AG09319 (cell line): ENCODE measurements around the gene DCLK2.

Experiments
- DNase-seq: peaks from one replicate; pipeline ENCODE4 v3.0.0-alpha.2; 2010; ENCODE audit warnings: low read depth; ENCODE audit errors: extremely low read depth
- TF ChIP-seq, protein P1 (sequence below): IDR thresholded peaks from 2 replicates; pipeline ENCODE4 v1.5.1; 2011; ENCODE audit warnings: low read depth, mild to moderate bottlenecking, inconsistent platforms, low read length, moderate library complexity

DCLK2 gene

GRCh38 chr4:150252306-150252705 is 174.1 kb downstream of the DCLK2 start:
- no peak for DNase-seq
- TF ChIP-seq, protein P1, sequence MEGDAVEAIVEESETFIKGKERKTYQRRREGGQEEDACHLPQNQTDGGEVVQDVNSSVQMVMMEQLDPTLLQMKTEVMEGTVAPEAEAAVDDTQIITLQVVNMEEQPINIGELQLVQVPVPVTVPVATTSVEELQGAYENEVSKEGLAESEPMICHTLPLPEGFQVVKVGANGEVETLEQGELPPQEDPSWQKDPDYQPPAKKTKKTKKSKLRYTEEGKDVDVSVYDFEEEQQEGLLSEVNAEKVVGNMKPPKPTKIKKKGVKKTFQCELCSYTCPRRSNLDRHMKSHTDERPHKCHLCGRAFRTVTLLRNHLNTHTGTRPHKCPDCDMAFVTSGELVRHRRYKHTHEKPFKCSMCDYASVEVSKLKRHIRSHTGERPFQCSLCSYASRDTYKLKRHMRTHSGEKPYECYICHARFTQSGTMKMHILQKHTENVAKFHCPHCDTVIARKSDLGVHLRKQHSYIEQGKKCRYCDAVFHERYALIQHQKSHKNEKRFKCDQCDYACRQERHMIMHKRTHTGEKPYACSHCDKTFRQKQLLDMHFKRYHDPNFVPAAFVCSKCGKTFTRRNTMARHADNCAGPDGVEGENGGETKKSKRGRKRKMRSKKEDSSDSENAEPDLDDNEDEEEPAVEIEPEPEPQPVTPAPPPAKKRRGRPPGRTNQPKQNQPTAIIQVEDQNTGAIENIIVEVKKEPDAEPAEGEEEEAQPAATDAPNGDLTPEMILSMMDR = no peak

GRCh38 chr4:150252741-150253140 is 174.5 kb downstream of the DCLK2 start:
- DNase-seq = no peak
- TF ChIP-seq, protein P1 = no peak

GRCh38 chr4:150253416-150253815 is 175.2 kb downstream of the DCLK2 start:
- no peak for DNase-seq
- TF ChIP-seq, protein P1 = no peak

GRCh38 chr4:150253965-150254630 is 175.9 kb downstream of the DCLK2 start:
- TF ChIP-seq, protein P1 = no peak
- DNase-seq = no peak

DNA sequence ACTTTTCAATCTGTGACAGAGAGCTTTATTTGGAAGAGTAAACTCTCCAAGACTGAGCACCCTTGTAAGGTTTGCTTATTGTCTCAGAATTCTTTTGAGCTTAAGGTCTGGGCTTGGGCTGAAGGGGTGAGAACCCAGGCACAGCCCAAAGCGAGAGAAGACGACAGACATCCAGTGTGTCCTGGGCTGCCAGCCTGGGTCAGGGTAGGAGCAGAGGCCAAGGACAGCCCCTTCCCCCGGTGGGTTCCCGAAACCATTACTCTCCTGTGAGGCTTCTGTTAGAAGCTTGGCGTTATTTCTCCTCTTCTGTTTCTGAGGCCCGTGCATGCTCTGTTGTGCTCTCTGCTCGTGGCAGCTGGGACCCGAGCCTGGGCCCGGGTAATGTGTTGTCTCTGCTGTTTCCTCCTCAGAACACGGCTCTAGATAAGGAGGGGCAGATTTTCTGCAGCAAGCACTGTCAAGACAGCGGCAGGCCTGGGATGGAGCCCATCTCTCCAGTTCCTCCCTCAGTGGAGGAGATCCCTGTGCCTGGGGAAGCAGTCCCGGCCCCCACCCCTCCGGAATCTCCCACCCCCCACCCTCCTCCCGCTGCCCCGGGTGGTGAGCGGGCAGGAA is 177.5 kb downstream of the DCLK2 start:
- TF ChIP-seq, protein P1 = no peak
- no peak for DNase-seq

DNA sequence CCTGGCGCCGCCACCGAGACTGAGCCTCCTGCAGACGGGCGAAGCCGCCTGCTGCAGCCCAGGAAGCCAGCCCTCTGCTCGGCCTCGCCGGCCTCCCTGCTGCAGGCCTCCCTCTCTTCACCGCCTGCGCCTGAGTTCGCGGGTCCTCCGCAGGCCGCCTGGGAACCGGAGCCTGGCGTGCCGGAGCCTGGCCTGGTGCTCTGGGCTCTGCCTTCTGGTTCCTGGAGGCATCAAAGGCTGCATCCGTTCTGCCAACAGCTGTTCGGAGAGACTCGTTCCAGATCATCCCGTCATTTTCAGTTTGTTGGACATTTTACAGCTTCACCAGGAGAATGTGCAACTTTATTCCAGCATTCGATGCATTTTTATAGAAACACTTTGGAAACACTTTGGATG is 178.0 kb downstream of the DCLK2 start:
- DNase-seq = no peak
- TF ChIP-seq, protein P1 = no peak

DNA sequence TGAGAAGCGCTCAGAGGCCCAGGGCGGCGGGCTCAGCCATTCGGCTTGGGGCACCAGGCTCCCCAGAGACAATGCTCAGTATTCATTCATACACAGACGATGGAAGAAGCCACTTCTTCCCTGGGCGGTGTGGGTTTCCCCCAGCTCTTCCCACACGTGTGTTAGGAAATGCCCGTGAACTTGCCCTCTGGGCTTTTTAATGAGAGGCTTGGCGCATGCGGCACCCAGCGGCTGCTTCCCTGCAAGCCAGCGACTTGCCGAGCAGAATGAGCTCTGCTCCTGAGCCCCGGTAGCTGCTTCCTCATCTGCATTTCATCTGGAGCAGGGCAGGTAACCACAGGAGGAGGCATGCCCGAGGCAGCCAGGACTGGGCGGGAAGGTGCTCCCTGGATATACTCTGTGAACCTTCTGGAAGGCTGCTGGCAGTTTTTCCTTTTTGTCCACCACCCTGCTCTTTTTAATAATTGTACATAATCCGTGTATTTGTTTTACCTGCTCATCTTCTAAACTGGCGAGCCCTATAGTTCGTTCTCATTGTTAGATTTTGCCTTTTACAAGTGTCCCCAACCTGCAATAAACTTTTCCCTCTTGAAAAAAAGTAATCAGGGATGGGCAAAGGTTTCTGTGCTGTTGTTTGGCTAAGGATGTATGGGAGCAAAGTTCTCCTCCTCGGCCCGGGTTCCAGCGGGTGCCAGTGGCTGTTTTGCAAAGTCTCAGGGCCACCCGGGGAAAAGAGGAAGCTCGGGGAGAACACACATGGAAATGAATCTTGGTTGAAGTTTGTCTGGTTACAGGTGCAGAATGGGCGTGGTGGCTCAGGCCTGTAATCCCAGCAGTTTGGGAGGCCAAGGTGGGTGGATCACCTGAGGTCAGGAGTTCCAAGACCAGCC is 178.8 kb downstream of the DCLK2 start:
- no peak for DNase-seq
- TF ChIP-seq, protein P1 = no peak
